ENCODE results near the gene BAG3. TPM values are rescaled to one million over a fixed set of nuclear protein-coding genes. Genes with fewer than 3 reads are reported as not detected.

BAG3 gene
- total RNA-seq, 1 experiment from 2014 or later, result 10.7 TPM

DNA sequence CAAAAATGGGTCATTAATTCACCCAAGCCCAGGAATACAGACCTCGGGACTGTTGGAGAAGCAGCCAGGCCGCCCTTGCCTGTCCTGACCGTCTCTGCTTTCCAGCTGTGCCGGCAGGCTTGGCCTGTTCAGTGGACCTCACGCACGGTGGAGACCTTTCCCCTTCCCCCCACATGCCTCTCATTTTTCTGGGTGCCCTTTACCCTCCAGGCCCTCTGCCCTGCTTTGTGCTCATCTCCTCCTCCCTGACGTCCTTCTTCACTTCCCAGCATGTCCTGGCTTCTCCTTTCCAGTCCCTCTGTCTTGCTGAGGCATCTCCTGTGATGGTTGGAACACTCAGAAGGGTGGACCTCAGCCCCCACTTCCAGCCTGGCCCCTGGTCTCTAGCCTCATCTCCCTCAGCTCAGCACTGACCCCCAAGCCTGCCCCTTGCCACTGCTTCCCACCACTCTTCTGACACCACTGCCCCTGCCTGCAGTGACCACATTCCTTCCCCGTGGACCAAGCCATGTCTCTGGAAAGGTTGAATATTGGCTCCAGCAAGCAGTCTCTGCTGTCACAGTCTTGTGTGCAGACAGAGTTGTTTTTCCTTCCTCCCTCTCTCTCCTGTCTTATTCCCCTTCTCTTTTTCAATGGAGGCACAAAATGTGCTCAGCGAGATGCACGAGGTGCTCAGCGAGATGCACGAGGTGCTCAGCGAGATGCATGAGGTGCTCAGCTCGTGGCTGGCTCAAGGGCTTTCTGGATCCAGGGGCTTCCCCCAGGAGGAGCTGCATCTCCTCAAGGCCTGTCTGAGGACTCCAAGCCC is 14.9 kb downstream of the BAG3 start:
- DNase-seq (ENCODE audit: low spot score), result no peak

DNA sequence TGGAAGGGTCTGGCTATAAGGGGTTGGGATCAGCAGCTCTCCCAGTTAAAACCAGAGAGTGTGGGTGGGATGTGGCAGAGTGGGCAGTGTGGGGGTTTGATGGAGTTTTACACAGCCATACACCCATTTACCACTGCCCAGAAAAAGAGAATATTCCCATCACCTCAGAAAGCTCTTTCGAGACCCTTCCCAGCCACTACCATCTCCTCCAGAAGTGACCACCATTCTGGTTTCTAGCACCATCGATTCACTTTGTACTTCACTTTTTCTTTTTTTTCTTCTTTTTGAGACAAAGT is 15.5 kb downstream of the BAG3 start:
- DNase-seq (ENCODE audit: low spot score), result no peak

- DNase-seq (ENCODE audit: low spot score), result peak; percentile 96
These were observed 16.6 kb downstream of the BAG3 start for GRCh38 chr10:119667562-119668328.

GRCh38 chr10:119668461-119668860 is 17.3 kb downstream of the BAG3 start:
- DNase-seq (ENCODE audit: low spot score), result no peak

DNA sequence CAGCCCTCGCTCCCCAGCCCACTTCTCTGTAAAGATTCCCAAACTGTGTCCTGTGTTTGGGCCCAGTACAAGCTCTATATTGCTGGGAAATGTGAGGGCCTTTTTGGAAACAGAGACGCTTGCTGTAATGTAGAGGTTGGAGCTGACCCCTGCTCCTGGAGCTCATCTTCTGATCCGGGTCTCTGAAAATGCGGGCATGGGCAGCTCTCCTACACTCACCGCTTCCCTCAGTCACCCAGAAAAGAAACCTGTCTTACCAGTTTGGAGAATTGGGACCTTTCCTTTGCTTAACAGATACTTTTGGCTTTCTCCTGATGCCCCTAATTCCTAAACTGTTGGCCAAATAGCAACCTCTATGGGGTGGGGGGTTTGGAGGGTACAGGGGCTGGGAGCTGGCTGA is 18.2 kb downstream of the BAG3 start:
- no peak for DNase-seq (ENCODE audit: low spot score)

DNA sequence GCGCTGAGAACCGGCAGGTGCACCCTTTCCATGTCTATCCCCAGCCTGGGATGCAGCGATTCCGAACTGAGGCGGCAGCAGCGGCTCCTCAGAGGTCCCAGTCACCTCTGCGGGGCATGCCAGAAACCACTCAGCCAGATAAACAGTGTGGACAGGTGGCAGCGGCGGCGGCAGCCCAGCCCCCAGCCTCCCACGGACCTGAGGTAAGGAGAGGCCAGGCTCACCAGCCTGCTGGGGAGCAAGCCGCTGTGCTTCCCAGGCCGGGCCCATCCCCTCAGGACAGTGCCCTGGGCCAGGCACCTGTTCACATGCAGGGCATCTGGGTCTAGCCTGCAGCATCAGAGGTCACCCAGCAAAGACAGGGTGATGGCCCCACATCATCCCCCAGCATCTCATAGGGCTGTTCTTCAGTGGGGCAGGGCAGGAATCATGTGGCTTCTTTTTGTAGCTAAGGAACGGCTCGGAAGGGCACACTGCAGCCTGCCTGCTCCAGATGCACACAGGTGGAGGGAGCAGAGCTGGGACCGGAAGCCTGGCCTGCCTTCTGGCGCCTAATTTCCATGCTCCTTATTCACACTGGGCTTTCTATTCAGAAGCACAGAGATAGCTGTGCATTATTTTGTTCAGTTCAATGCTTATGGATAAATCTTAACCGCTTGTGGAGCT is 18.9 kb downstream of the BAG3 start:
- DNase-seq (ENCODE audit: low spot score), result no peak

- DNase-seq (ENCODE audit: low spot score), result no peak
These were observed 19.5 kb downstream of the BAG3 start for GRCh38 chr10:119670717-119671116.

DNA sequence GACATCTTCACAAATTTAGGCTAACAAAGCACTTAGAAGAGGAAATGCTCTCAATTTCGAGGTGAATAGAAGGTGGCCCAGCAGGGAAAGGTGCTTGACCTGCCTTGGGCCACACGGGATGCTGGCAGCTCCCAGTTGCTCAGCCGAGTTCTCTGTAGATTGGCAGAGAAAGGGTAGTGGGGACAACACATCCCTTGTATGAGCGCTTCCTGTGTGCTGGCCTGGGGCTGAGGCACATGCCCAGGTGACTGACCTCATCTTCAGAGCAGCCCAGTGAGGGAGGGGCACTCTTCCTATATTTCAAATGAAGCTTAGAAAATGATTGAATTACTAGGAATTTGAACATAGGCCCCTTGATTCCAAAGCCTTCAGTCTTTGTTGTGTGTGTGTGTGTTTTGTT is 20.2 kb downstream of the BAG3 start:
- DNase-seq (ENCODE audit: low spot score), result no peak

DNA sequence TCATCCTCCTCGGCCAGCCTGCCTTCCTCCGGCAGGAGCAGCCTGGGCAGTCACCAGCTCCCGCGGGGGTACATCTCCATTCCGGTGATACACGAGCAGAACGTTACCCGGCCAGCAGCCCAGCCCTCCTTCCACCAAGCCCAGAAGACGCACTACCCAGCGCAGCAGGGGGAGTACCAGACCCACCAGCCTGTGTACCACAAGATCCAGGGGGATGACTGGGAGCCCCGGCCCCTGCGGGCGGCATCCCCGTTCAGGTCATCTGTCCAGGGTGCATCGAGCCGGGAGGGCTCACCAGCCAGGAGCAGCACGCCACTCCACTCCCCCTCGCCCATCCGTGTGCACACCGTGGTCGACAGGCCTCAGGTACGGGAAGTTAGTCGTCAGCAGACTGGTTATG is 21.1 kb downstream of the BAG3 start:
- DNase-seq (ENCODE audit: low spot score), result no peak

GRCh38 chr10:119673271-119673670 is 22.1 kb downstream of the BAG3 start:
- no peak for DNase-seq (ENCODE audit: low spot score)

- no peak for DNase-seq (ENCODE audit: low spot score)
These were observed 24.4 kb downstream of the BAG3 start for GRCh38 chr10:119675483-119676170.

DNA sequence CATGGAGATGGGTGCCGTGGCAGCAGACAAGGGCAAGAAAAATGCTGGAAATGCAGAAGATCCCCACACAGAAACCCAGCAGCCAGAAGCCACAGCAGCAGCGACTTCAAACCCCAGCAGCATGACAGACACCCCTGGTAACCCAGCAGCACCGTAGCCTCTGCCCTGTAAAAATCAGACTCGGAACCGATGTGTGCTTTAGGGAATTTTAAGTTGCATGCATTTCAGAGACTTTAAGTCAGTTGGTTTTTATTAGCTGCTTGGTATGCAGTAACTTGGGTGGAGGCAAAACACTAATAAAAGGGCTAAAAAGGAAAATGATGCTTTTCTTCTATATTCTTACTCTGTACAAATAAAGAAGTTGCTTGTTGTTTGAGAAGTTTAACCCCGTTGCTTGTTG is 25.9 kb downstream of the BAG3 start:
- DNase-seq (ENCODE audit: low spot score), result no peak

- DNase-seq (ENCODE audit: low spot score), result no peak
These were observed 26.9 kb downstream of the BAG3 start for GRCh38 chr10:119677904-119678755.

DNA sequence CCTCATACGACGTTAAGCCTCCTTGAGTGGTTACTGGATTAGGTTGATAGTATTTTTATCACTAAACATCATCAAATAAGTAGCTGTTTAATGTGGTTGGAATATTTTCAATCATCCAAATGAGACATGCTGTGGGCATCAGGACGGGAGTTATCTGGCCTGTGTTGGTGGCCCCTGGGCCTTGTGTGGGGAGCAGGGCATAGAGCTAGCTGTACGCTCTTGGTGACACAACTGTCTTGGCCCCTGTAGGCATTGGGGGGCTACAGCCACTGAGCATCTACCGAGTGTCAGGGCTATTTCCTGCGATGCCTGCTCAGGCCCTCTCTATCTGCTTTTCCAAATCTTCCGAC is 28.3 kb downstream of the BAG3 start:
- no peak for DNase-seq (ENCODE audit: low spot score)

- peak; percentile 75 for DNase-seq (ENCODE audit: low spot score)
These were observed 28.9 kb downstream of the BAG3 start for GRCh38 chr10:119680050-119680449.

DNA sequence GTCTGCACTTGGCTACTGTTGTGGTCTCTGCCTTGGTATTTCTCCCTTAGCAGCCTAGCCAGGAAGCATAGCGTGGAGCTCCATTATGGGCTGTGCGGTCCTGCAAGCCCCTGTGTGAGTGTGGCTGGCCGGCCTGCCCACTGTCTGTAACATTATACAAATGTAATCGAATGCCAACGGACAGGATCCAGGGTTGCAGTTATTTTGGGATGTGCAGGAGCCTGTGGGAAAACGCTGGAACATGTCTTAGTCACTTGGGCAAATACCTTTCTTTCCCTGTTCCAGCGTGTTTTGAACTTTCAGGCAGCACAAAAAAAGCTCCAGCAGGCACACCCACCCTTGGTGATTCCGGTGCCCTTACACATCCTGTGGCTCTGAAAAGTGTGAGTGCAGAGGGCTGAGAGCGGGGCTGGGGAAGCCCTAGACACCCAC is 29.5 kb downstream of the BAG3 start:
- peak; percentile 39 for DNase-seq (ENCODE audit: low spot score)

GRCh38 chr10:119686465-119687191 is 35.4 kb downstream of the BAG3 start:
- DNase-seq (ENCODE audit: low spot score), result peak; percentile 87

GRCh38 chr10:119687192-119688032 is 36.2 kb downstream of the BAG3 start:
- peak; percentile 37 for DNase-seq (ENCODE audit: low spot score)

GRCh38 chr10:119688033-119688508 is 36.9 kb downstream of the BAG3 start:
- DNase-seq (ENCODE audit: low spot score), result no peak
